Measurements from ENCODE around the gene OTOF. TPM values are rescaled to one million over a fixed set of nuclear protein-coding genes. Genes with fewer than 3 reads are reported as not detected.

Gene OTOF
- total and polyA plus RNA-seq, 2 experiments from 2014 or later, result 0.21 to 0.23 TPM

- Histone ChIP-seq H3K27me3 (ENCODE audit: insufficient read depth) (no peaks in the 10 kb centered on the region), H3K4me1 (ENCODE audit: insufficient read depth) (no peaks in the 10 kb centered on the region), H3K27ac (ENCODE audit: low read depth) (no peak overlapping the region), H3F3A (replicated peaks; ENCODE audit: low read depth) (no peaks in the 10 kb centered on the region), H2AFZ (no peak overlapping the region), H3K79me2 (replicated peaks; ENCODE audit: insufficient read depth) (no peaks in the 10 kb centered on the region), H3K4me3 (no peak overlapping the region), H3K36me3 (ENCODE audit: insufficient read depth) (no peaks in the 10 kb centered on the region), H3K4me2 (no peak overlapping the region), H4K20me1 (replicated peaks; ENCODE audit: insufficient read depth) (no peaks in the 10 kb centered on the region), H3K9me2 (ENCODE audit: insufficient read depth) (no peaks in the 10 kb centered on the region)
- no peak for DNase-seq (ENCODE audit: low spot score)
- Mint-ChIP-seq H3K27me3 (ENCODE audit: insufficient read depth, low read depth, poor library complexity) (peaks cover 12% of the 10 kb centered on the region), H3K36me3 (ENCODE audit: low read depth) (no peaks in the 10 kb centered on the region), H3K4me1 (no peaks in the 10 kb centered on the region), H3K9me3 (no peaks in the 10 kb centered on the region), H3K27ac (no peak overlapping the region), H3K4me3 (no peak overlapping the region)
- ATAC-seq, result no peak
- no peak for TF ChIP-seq CREB1 (CRISPR knock-in tag; IDR thresholded peaks at IDR 0.05; ENCODE audit: low read depth)
- no peak for TF ChIP-seq ZNF331 (CRISPR knock-in tag; IDR thresholded peaks at IDR 0.05; ENCODE audit: low read depth)
- no peak for TF ChIP-seq ZNF114 (CRISPR knock-in tag; IDR thresholded peaks at IDR 0.05)
- no peak for TF ChIP-seq EZH2phosphoT487 (IDR thresholded peaks at IDR 0.05; ENCODE audit: unreplicated experiment)
- TF ChIP-seq POLR2AphosphoS5 (IDR thresholded peaks at IDR 0.05; ENCODE audit: low read depth), result no peak
- TF ChIP-seq ETS1 (IDR thresholded peaks at IDR 0.05), result no peak
- no peak for TF ChIP-seq REST (IDR thresholded peaks at IDR 0.05; ENCODE audit: unreplicated experiment)
- TF ChIP-seq STAT1 (IDR thresholded peaks at IDR 0.05; ENCODE audit: unreplicated experiment), result no peak
- TF ChIP-seq EZH2 (IDR thresholded peaks at IDR 0.05; ENCODE audit: low read depth, unreplicated experiment), result no peak
- no peak for TF ChIP-seq JUNB (IDR thresholded peaks at IDR 0.05; ENCODE audit: unreplicated experiment)
- no peak for TF ChIP-seq CTCF (conservative IDR thresholded peaks at IDR 0.05; ENCODE audit: low read depth in 2 of 2)
Measured at GRCh38 chr2:26450031-26450635, 27.8 kb downstream of the OTOF start.

All from GM23338 (cell line).